ENCODE data around the gene DGCR2.

- TF ChIP-seq REST (IDR thresholded peaks at IDR 0.05; ENCODE audit: low read depth, low read length), result no peak
- no peak for TF ChIP-seq SPI1 (IDR thresholded peaks at IDR 0.05; ENCODE audit: borderline replicate concordance, insufficient read depth, low read depth, low read length)
- TF ChIP-seq TCF7 (IDR thresholded peaks at IDR 0.05; ENCODE audit: borderline replicate concordance), result no peak
Measured at GRCh38 chr22:19169947-19170318, 47.7 kb upstream of the DGCR2 start.
